Karpas-422 (cell line): Measurements from ENCODE around the gene DOLPP1. TPM values are rescaled to one million over a fixed set of nuclear protein-coding genes. Genes with fewer than 3 reads are reported as not detected.
A peak's percentile ranks its signal among the peaks of the same experiment; 100 is the strongest.
"Not testable (repeated sequence)": the region's sequence is repeated elsewhere in the genome, so short reads cannot be mapped to it uniquely, and the experiment has no call there.

Source experiments
- DNase-seq: peaks from one replicate; pipeline ENCODE4 v3.0.0-alpha.2; 2015
- H2AFZ ChIP-seq: fragments of 200-600 bp; sonication (generic); 2 replicates; pipeline ENCODE4 v1.6.1; 2014; ENCODE audit warnings: antibody characterized with exemption, low read length, mixed read lengths
- H3K27ac ChIP-seq: fragments of 200-600 bp; sonication (generic); 2 replicates; pipeline ENCODE4 v1.5.1; 2014; ENCODE audit warnings: mild to moderate bottlenecking, low read length, moderate library complexity
- H3K27me3 ChIP-seq: fragments of 200-600 bp; sonication (generic); 2 replicates; pipeline ENCODE4 v1.6.1; 2014; ENCODE audit warnings: low read length, mixed read lengths
- H3K36me3 ChIP-seq: fragments of 200-600 bp; sonication (generic); 2 replicates; pipeline ENCODE4 v1.6.1; 2014; ENCODE audit warnings: low read length, mixed read lengths; ENCODE audit not compliant: insufficient read depth
- H3K4me1 ChIP-seq: fragments of 200-600 bp; sonication (generic); 2 replicates; pipeline ENCODE4 v1.6.1; 2014; ENCODE audit warnings: mild to moderate bottlenecking, low read length, mixed read lengths
- H3K4me2 ChIP-seq: fragments of 200-600 bp; sonication (generic); 2 replicates; pipeline ENCODE4 v1.6.1; 2014; ENCODE audit warnings: low read length, low read depth, mild to moderate bottlenecking; ENCODE audit not compliant: poor library complexity, severe bottlenecking
- H3K4me3 ChIP-seq: fragments of 200-600 bp; sonication (generic); 2 replicates; pipeline ENCODE4 v1.5.1; 2014; ENCODE audit warnings: mild to moderate bottlenecking, antibody characterized with exemption, low read length, mixed read lengths
- H3K79me2 ChIP-seq: fragments of 200-600 bp; sonication (generic); 2 replicates; pipeline ENCODE4 v1.6.1; 2014; ENCODE audit warnings: mild to moderate bottlenecking, low read length, mixed read lengths
- H3K9ac ChIP-seq: fragments of 200-600 bp; sonication (generic); 2 replicates; pipeline ENCODE4 v1.6.0; 2014; ENCODE audit warnings: low read length
- H3K9me2 ChIP-seq: fragments of 200-600 bp; sonication (generic), shearing (Covaris generic); replicated peaks from 2 replicates; pipeline ENCODE4 v1.6.0; 2014; ENCODE audit warnings: mild to moderate bottlenecking, low read length, moderate library complexity; ENCODE audit not compliant: insufficient read depth
- H3K9me3 ChIP-seq: fragments of 300-700, 200-600 bp; sonication (generic); 2 replicates; pipeline ENCODE4 v1.6.1; 2014; ENCODE audit warnings: low read length, mixed read lengths
- H4K20me1 ChIP-seq: fragments of 200-600 bp; sonication (generic); 2 replicates; pipeline ENCODE4 v1.6.1; 2014; ENCODE audit warnings: mild to moderate bottlenecking, antibody characterized with exemption, low read length, low read depth; ENCODE audit not compliant: insufficient read depth
- total RNA-seq: library from RNA; depleted of rRNA; stranded (reverse); fragments of >200 nt; shearing (Covaris generic); gene quantifications from 2 replicates; pipeline ENCODE4 v1.2.3, GENCODE V29; 2014; ENCODE audit warnings: low replicate concordance

Gene DOLPP1
- total RNA-seq, 1 experiment from 2014 or later = 6.7 TPM

DNA sequence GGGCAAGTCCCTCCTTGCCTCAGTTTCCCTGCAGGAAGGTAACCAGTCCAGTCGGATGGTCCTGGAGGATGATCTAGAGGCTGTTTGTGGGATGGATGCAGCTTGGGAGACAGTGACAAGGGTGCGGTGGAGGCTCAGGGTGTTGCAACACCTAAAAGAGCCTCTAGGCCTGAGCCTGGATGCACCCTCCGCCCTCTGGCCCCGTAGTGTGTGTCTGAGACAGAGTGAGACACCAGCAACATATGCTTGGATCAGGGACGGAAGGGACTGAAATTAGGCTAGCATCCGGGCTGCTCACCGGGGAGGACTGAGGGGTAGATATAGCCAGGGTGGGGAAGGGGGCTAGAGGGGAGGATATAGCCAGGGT, 28.6 kb downstream of the DOLPP1 start:
- no peak overlapping the region for H3K4me2 ChIP-seq
- no peak overlapping the region for H2AFZ ChIP-seq
- H3K4me1 ChIP-seq = peaks cover 23% of the 10 kb centered on the region
- no peaks in the 10 kb centered on the region for H3K9me2 ChIP-seq
- peak; percentile 52 for DNase-seq
- no peaks in the 10 kb centered on the region for H3K27me3 ChIP-seq
- H3K79me2 ChIP-seq = peaks cover 32% of the 10 kb centered on the region
- H4K20me1 ChIP-seq = no peaks in the 10 kb centered on the region
- no peak overlapping the region for H3K4me3 ChIP-seq
- no peak overlapping the region for H3K27ac ChIP-seq
- H3K9ac ChIP-seq = no peak overlapping the region
- H3K9me3 ChIP-seq = no peaks in the 10 kb centered on the region
- no peaks in the 10 kb centered on the region for H3K36me3 ChIP-seq

DNA sequence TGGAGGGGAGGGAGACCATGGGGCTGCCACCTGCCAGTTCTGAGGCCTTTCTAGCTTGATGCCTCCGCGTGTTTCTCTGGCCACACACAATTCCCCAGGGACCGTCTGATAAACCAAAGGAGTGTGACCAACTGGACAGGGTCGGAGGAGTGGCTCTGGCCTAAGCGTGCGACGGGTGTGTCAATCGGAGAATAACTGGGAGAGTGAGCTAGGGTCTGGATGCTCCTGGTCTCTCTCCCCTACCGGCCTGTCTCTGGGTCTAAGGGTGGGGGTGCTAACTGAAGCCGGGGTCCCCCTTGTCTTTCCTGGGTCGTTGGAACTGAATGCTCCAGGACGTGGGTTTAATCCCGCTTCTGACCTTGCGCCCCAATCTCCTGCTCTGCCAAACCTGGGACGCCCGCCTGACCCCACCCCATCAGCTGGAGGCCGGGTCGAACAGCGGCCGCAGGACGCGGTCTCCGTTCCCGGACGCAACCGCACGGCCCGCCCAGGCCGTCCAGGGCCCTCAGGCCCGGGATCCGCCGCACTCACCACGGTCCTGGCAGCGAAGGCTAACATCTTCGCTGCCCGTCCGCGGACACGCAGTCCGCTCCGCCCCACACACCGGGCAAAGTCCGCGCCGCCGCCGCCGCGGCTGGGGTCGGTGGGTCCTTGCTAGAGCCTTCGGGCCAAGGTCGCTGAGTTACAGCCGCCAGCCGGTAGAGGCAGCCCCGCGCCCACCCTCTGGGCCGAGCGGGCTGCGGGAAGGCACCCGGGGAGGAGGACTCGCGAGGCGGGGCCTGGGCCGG, 29.2 kb downstream of the DOLPP1 start:
- Histone ChIP-seq H3K36me3 (no peaks in the 10 kb centered on the region), H2AFZ (no peak overlapping the region), H3K9me2 (no peaks in the 10 kb centered on the region), H3K27ac (no peak overlapping the region), H4K20me1 (no peaks in the 10 kb centered on the region), H3K4me1 (peaks cover 29% of the 10 kb centered on the region), H3K79me2 (peaks cover 38% of the 10 kb centered on the region), H3K9ac (no peak overlapping the region), H3K27me3 (no peaks in the 10 kb centered on the region), H3K4me2 (no peak overlapping the region), H3K4me3 (no peak overlapping the region), H3K9me3 (no peaks in the 10 kb centered on the region)
- DNase-seq = no peak

DNA sequence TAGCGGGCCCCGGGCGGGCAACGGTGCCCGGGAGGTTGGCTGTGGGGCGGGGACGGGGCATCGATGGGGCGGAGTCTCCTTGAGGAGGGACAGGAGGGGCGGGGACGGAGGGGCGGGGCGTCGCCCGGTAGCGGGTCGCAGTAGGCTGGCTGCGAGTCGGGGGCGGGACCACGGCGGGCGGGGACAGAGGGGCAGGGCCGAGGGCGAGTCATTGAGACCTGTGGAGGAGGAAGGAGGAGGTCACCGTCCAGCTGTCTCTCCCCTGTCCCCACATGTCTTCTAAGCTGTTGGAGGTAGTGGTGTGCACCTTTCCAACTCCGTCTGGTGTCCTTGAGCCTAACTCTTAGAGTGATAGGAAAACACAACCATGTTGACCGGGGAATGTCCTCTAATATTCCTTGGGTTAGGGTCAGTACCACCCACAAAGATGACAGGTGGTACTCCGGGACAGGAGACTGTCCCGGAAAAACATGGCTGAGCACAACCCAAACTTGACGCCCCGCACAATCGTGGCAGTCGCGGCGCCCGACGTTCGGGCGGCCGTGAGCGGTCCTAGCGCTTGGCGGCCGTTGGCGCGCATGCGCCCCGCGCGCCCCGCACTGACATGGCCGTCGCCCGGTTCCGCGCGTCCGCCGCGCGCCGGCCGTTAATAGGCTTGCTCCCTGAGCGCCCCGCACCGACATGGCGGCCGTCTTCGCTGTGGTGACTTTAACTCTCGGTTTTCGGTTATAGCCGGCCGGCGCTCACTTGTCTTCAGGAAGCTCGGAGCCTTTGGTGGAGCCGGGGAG, 30.0 kb downstream of the DOLPP1 start, which contains the start of the genes CRAT and PTPA:
TSS of gene CRAT (minus strand) at position 54 of the 788 bp plus-strand sequence. CDS start 284 bp downstream, outside the sequence.
TSS of gene PTPA (plus strand) at position 676 of the 788 bp plus-strand sequence. CDS start 186 bp downstream, outside the sequence.
- H3K36me3 ChIP-seq = no peaks in the 10 kb centered on the region
- peak; percentile 96 for DNase-seq
- H3K27ac ChIP-seq = peak within 1 kb of the TSS; percentile 74
- no peaks in the 10 kb centered on the region for H3K27me3 ChIP-seq
- no peaks in the 10 kb centered on the region for H3K9me2 ChIP-seq
- peaks cover 46% of the 10 kb centered on the region for H3K79me2 ChIP-seq
- peak within 1 kb of the TSS; percentile 92 for H3K4me3 ChIP-seq
- H3K9ac ChIP-seq = peak within 1 kb of the TSS; percentile 96
- peak within 1 kb of the TSS; percentile 85 for H3K4me2 ChIP-seq
- peak within 1 kb of the TSS; percentile 62 for H2AFZ ChIP-seq
- H3K4me1 ChIP-seq = peaks cover 31% of the 10 kb centered on the region
- H4K20me1 ChIP-seq = no peaks in the 10 kb centered on the region
- no peaks in the 10 kb centered on the region for H3K9me3 ChIP-seq

DNA sequence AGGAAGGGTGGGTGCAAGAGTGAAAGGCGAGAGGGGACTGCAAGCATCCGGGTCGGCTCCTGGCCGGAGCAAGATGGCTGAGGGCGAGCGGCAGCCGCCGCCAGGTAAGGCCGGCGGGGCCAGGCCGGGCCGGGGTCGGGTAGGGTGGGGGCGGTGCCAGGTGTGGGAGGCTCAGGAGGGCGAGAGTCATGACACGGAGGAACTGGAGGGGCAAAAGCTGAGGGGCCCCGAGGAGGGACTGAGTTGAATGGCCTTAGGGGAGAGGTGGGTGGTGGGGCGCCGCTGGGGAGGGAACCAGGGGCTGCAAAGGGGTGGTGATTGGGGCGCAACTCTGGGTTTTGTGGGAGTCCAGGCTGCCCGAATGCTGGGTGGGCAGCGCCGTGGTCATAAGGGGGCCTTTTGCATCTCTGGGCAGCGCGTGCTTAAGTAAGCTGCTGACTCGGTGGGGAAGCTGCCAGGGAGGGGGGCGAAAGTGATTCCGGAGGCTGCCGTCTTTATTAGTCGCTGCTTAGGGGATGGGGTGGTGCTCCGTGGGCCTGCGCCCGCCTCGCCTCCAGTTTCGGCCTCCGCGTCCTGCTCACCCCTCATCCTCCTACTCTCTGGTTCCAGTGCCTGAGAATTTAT, 30.7 kb downstream of the DOLPP1 start:
- no peaks in the 10 kb centered on the region for H3K9me3 ChIP-seq
- peak overlapping the region; percentile 62 for H2AFZ ChIP-seq
- peak overlapping the region; percentile 92 for H3K4me3 ChIP-seq
- H3K27me3 ChIP-seq = no peaks in the 10 kb centered on the region
- H3K36me3 ChIP-seq = no peaks in the 10 kb centered on the region
- H3K4me2 ChIP-seq = peak overlapping the region; percentile 85
- H4K20me1 ChIP-seq = no peaks in the 10 kb centered on the region
- H3K27ac ChIP-seq = peak overlapping the region; percentile 74
- H3K9me2 ChIP-seq = no peaks in the 10 kb centered on the region
- peaks cover 51% of the 10 kb centered on the region for H3K79me2 ChIP-seq
- H3K4me1 ChIP-seq = peaks cover 31% of the 10 kb centered on the region
- DNase-seq = peak; percentile 81
- peak overlapping the region; percentile 96 for H3K9ac ChIP-seq

DNA sequence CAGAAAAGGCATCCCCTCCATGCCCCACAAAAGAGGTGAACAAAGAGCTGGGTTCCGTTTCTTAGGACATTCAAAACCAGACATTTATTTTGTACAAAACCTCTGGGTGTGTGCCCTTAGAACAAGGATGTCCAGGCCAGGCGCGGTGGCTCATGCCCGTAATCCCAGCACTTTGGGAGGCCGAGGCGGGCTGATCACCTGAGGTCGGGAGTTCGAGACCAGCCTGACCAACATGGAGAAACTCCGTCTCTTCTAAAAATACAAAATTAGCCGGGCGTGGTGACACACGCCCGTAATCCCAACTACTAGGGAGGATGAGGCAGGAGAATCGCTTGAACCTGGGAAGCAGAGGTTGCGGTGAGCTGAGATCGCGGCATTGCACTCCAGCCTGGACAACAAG, 31.6 kb downstream of the DOLPP1 start:
- H3K4me1 ChIP-seq = peaks cover 31% of the 10 kb centered on the region
- H3K27ac ChIP-seq = peak overlapping the region; percentile 74
- H3K27me3 ChIP-seq, H3K9me2 ChIP-seq, H3K36me3 ChIP-seq, H2AFZ ChIP-seq, H4K20me1 ChIP-seq, DNase-seq, H3K9me3 ChIP-seq: not testable (repeated sequence)
- peak overlapping the region; percentile 92 for H3K4me3 ChIP-seq
- H3K9ac ChIP-seq = peak overlapping the region; percentile 96
- H3K79me2 ChIP-seq = peaks cover 60% of the 10 kb centered on the region
- H3K4me2 ChIP-seq = peak overlapping the region; percentile 85

DNA sequence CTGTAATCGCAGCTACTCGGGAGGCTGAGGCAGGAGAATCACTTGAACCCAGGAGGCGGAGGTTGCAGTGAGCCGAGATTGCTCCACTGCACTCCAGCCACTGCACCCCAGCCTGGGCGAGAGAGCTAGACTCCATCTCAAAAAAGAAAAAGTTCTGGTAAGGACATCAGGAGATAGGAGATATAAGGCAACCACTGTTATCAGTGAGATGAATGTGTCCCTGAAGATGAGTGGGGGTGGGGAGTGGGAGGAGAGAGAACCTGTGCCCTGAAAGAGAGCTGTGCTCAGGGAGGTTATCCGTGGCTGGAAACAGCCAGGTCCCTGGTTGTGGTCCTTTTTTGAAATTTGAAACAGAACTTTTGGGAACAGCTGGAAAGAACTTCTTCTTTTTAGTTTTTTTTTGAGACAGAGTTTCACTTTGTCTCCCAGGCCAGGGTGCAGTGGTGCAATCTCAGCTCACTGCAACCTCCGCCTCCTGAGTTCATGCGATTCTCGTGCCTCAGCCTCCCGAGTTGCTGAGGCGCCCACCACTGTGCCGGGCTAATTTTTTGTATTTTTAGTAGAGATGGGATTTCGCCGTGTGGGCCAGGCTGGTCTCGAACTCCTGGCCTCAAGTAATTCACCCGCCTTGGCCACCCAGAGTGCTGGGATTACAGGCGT, 32.9 kb downstream of the DOLPP1 start:
- peaks cover 31% of the 10 kb centered on the region for H3K4me1 ChIP-seq
- H3K27me3 ChIP-seq = no peaks in the 10 kb centered on the region
- no peak overlapping the region for H3K4me3 ChIP-seq
- peak overlapping the region; percentile 30 for H3K4me2 ChIP-seq
- no peak for DNase-seq
- H3K9me3 ChIP-seq = no peaks in the 10 kb centered on the region
- no peaks in the 10 kb centered on the region for H3K36me3 ChIP-seq
- no peaks in the 10 kb centered on the region for H4K20me1 ChIP-seq
- H2AFZ ChIP-seq = no peak overlapping the region
- H3K9me2 ChIP-seq = no peaks in the 10 kb centered on the region
- peaks cover 72% of the 10 kb centered on the region for H3K79me2 ChIP-seq
- 0 out of 2 replicates have a peak overlapping the region, but pooled peaks have one; percentile 11 for H3K27ac ChIP-seq
- H3K9ac ChIP-seq = no peak overlapping the region

DNA sequence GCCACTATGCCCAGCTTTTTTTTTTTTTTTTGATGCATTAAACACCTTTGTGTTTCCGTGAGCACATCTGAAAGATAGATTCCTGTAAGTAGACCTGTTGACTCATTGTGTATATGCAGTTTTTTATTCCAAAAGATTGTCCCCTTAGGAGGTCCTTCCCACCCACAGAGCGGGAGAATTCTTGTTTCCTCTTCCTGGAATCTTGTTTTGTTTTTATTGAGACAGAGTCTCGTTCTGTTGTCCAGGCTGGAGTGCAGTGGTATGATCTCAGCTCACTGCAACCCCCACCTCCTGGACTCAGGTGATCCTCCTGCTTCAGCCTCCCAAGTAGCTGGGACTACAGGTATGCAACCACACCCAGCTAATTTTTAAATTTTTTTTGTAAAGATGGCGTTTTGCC, 37.9 kb downstream of the DOLPP1 start:
- Histone ChIP-seq H4K20me1 (no peaks in the 10 kb centered on the region), H3K4me2 (no peak overlapping the region), H3K27me3 (no peaks in the 10 kb centered on the region), H3K27ac (no peak overlapping the region), H3K36me3 (0 out of 2 replicates have a peak, but pooled peaks cover 6% of the 10 kb centered on the region), H3K9ac (no peak overlapping the region), H3K79me2 (peaks cover 60% of the 10 kb centered on the region), H3K9me3 (no peaks in the 10 kb centered on the region), H2AFZ (no peak overlapping the region), H3K9me2 (no peaks in the 10 kb centered on the region), H3K4me3 (no peak overlapping the region), H3K4me1 (peaks cover 15% of the 10 kb centered on the region)
- DNase-seq = no peak
